ENCODE data around the gene PPP6R3.

DNA sequence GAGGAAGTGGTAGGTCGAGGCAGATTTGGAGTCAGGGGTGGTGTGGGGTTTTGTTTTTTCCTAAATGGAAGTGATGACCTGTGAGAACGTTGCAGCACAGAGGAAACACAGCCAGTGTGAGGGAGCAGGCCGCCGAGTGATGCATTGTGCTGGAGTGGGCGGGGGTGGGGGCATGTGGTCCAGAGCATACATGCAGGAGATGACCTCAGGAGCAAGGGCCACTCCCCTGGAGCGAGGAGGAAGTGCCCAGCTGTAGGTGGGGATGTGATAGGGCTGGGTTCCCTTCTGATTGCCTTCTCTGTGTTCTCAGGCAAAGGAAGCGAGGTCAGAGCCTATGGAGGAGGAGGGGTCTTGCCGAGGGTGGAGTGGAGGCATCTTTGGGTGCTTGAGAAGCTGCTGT is 81.4 kb downstream of the PPP6R3 start:
- TF ChIP-seq, protein P1, sequence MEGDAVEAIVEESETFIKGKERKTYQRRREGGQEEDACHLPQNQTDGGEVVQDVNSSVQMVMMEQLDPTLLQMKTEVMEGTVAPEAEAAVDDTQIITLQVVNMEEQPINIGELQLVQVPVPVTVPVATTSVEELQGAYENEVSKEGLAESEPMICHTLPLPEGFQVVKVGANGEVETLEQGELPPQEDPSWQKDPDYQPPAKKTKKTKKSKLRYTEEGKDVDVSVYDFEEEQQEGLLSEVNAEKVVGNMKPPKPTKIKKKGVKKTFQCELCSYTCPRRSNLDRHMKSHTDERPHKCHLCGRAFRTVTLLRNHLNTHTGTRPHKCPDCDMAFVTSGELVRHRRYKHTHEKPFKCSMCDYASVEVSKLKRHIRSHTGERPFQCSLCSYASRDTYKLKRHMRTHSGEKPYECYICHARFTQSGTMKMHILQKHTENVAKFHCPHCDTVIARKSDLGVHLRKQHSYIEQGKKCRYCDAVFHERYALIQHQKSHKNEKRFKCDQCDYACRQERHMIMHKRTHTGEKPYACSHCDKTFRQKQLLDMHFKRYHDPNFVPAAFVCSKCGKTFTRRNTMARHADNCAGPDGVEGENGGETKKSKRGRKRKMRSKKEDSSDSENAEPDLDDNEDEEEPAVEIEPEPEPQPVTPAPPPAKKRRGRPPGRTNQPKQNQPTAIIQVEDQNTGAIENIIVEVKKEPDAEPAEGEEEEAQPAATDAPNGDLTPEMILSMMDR (IDR thresholded peaks at IDR 0.05; ENCODE audit: poor library complexity), result no peak
- no peak for TF ChIP-seq EZH2 (IDR thresholded peaks at IDR 0.05; ENCODE audit: borderline replicate concordance)
